HUES6 (cell line): Measurements from ENCODE around the gene TET3.
A peak's percentile ranks its signal among the peaks of the same experiment; 100 is the strongest.

ENCODE experiments used
- H3K27ac ChIP-seq: 2 replicates; pipeline ENCODE4 v1.7.0; 2013; ENCODE audit warnings: low read depth, mild to moderate bottlenecking, low read length, inconsistent platforms
- H3K27me3 ChIP-seq: 2 replicates; pipeline ENCODE4 v1.6.1; 2013; ENCODE audit warnings: low read length; ENCODE audit not compliant: control insufficient read depth, insufficient read depth
- H3K36me3 ChIP-seq: 2 replicates; pipeline ENCODE4 v1.6.1; 2013; ENCODE audit warnings: low read length; ENCODE audit not compliant: control insufficient read depth, insufficient read depth
- H3K4me1 ChIP-seq: 2 replicates; pipeline ENCODE4 v1.6.1; 2013; ENCODE audit warnings: low read length; ENCODE audit not compliant: control insufficient read depth, insufficient read depth
- H3K4me3 ChIP-seq: 2 replicates; pipeline ENCODE4 v1.5.1; 2013; ENCODE audit warnings: low read depth, low read length
- H3K9ac ChIP-seq: one replicate; pipeline ENCODE4 v1.6.1; 2013; ENCODE audit warnings: mild to moderate bottlenecking, low read length
- H3K9me3 ChIP-seq: 2 replicates; pipeline ENCODE4 v1.6.1; 2013; ENCODE audit warnings: low read depth, low read length; ENCODE audit not compliant: control insufficient read depth, insufficient read depth

Gene TET3

DNA sequence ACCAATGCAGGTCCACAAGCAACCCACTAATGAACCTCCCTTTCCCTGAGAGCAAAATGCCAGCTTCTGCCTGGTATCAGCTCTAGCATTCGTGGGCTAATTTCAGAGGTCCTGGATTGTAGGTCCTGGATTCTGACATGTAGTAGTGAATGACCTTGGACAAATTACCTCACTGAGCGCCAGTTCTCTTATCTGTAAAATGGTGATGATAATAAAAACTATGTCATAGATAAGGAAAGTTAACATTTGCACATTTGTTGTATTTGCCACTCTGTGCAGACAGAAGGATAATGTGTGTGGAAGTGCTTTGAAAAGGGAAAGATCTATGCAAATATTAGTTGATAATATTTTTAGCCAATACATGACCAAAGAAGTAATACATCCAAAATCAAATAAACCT, 4.1 kb upstream of the TET3 start:
- H3K4me3 ChIP-seq: peak overlapping the region; percentile 64
- H3K27me3 ChIP-seq: peaks cover 71% of the 10 kb centered on the region
- no peak overlapping the region for H3K27ac ChIP-seq
- no peaks in the 10 kb centered on the region for H3K9me3 ChIP-seq
- peaks cover 19% of the 10 kb centered on the region for H3K4me1 ChIP-seq
- no peak overlapping the region for H3K9ac ChIP-seq
- H3K36me3 ChIP-seq: no peaks in the 10 kb centered on the region

DNA sequence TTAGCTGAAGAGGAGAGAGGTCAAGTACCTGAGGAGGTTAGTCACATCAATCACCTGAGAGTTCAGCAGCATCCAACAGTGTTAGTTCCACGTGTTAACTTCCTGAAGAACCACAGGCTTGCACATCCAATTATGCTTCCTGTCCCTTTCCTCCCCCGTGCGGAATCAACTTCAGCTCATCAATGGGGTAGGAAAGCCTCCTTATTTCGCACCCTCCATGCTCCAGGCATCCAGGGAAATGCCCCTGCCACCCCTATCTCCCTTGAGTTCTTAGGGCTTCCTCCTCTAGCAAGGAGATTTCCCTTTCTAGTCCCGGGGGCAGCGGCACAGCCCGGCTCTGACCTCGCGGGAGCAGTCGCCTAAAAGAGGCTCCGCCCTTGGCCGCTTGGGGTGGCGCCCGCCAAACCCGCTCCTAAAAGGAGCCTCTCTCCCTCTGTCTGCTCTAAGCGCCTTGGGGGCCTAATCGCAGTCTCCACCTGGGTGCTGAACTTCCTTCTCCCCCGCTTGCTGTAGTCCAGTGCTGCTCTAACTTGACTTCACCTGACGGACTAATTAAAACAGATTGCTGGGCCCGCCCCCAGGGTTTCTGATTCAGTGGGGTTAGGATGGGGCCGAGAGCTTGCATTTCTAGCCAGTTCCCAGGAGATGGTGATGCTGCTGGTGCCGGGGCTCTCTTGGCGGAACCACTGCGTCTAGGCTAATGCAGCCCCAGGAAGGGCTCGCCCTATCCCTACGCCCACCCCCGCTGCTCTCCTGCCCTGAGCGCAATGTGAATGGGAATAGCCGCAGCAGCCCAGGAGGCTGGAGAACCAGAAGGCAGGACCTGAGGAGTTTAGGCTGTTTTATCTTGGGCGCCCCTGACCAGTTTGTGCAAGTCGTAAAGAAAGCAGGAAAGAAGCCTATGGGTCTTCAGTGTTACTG, 3.4 kb upstream of the TET3 start:
- no peaks in the 10 kb centered on the region for H3K36me3 ChIP-seq
- H3K27me3 ChIP-seq: peaks cover 78% of the 10 kb centered on the region
- H3K27ac ChIP-seq: no peak overlapping the region
- peak overlapping the region; percentile 64 for H3K4me3 ChIP-seq
- H3K4me1 ChIP-seq: peaks cover 26% of the 10 kb centered on the region
- H3K9me3 ChIP-seq: no peaks in the 10 kb centered on the region
- peak overlapping the region; percentile 47 for H3K9ac ChIP-seq

DNA sequence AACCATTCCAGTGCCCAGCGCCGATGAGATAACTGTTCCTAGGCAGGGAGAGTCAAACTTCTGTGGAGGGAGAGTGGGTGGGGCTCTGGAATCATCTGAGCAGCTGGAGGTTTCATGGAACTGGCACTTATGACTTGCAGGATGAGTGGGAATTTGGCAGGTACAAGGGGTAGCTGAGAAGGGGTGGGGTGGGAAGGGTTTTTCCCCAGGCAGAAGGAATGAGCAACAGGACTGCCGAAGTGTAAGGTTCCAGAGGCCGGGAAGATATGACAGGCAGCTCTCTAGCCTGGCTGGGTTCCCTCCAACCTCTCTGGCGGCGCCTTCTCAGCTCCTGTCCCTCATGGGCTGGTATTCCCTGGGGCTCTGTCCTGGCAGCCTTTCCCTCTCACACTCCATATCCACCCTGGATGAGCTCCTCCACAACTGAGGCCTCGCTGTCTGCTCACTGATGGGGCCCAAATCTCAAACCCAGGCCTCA, 2.5 kb upstream of the TET3 start:
- Histone ChIP-seq H3K9ac (no peak overlapping the region), H3K36me3 (no peaks in the 10 kb centered on the region), H3K27me3 (peaks cover 82% of the 10 kb centered on the region), H3K27ac (no peak overlapping the region), H3K4me3 (peak overlapping the region; percentile 64; the same call in 1 of the 2 replicates), H3K9me3 (no peaks in the 10 kb centered on the region), H3K4me1 (peaks cover 32% of the 10 kb centered on the region)

DNA sequence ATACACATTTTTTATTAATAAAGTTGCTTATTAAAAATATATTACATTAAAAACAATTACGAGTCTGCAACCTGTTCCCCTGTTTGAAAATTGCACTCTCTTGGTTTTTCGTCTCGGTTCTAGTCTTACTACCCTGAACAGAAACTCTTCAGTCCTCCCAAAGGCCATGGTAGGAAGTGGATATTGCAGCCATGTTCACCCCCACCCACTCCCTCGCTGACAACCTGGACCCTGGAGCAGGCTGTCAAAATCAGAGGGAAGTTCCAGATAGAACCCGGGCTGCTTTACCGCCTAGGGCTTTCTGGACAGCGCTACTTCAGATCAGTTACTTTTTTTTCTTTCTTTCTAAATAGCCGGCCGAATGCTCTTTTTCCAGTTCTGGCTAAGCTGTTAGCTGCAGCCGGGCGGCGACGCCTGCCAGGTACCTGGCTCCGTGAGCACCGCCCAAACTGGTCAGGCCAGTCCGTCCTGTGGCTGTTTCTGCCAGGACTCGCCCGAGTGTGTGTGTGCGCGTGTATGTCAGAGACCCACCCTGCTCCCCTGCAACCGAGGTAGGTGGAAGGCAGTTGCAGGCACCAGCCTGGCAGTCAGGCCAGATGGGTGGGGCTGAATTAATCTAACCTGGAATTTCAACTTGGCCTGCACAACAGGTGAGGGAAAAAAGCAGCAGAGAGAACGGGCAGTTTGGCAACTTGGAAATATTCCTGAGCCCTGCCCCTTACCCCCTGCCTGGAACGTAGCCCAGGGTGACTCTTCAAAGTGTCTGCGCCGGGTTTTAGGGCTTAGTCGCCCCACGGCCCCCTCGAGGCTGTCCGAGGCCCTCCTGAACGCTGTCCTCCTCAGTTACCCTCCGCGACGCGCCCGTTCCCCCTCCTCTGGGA, 1.1 kb upstream of the TET3 start:
- Histone ChIP-seq H3K9ac (peak overlapping the region; percentile 76), H3K36me3 (no peaks in the 10 kb centered on the region), H3K27me3 (peaks cover 76% of the 10 kb centered on the region), H3K27ac (no peak overlapping the region), H3K4me1 (peaks cover 45% of the 10 kb centered on the region), H3K4me3 (peak overlapping the region; percentile 69), H3K9me3 (no peaks in the 10 kb centered on the region)

DNA sequence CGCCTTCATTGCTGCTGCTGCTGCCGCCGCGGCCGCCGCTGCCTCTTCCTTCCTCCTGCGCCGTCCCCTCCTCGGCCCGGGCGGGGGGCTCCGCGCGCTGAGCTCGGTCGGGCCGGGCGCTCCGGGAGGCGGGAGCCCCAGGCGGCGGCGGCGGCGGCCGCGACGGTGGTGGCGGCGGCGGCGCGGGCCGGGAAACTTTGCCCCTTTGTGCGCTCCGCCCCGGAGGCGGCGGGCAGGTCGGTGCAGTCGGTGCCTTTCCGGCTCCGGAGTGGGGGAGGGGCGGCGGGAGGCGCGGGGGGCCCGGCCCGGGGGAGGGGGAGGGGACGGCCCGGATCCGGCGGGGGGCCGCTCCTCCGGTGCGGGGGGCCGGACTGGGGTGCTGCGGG, 205 bp downstream of the TET3 start:
- no peak overlapping the region for H3K9ac ChIP-seq
- H3K36me3 ChIP-seq: no peaks in the 10 kb centered on the region; the same call in 1 of the 2 replicates
- H3K9me3 ChIP-seq: no peaks in the 10 kb centered on the region
- peaks cover 63% of the 10 kb centered on the region for H3K27me3 ChIP-seq
- H3K27ac ChIP-seq: no peak overlapping the region
- H3K4me3 ChIP-seq: peak overlapping the region; percentile 35; the same call in 1 of the 2 replicates
- peaks cover 44% of the 10 kb centered on the region for H3K4me1 ChIP-seq

DNA sequence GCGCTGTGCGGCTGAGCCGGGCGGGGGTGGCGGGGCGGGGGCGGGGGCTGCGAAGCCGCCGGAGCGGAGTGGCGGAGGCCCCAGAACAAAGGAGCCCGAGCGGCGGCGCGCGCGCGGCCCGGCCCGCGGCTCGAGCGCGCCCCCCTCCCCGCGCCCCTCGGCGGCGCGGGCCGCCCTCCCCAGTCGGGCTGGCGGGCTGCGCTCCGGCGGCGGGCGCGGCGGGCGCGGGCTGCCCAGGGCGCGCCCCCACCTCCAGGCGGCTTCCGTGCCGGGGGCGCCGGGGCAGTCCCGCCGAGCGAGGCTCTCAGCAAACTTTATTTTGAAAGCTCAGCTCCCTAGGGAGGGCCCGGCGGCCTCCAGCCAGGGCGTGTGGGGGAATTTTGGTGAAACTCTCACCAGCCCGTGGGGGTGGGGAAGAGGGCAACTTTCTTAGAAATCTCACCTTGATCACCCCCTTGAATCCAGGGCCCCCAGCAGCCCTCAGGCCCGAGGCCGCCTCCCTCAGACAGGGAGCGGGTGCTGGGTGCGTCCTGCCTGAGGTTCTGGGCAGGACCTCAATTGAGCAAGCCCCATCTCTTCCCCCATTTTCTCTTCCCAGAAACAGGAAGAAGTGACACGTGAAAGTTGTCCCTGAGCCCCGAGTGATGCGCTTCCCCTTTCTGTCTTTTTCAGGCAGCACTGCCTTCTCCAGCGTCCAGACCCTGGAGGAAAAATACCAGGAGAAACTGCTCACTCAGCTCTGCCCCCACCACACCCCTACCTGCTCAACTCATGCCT, 786 bp downstream of the TET3 start:
- peaks cover 44% of the 10 kb centered on the region for H3K4me1 ChIP-seq
- H3K4me3 ChIP-seq: peak overlapping the region; percentile 64

DNA sequence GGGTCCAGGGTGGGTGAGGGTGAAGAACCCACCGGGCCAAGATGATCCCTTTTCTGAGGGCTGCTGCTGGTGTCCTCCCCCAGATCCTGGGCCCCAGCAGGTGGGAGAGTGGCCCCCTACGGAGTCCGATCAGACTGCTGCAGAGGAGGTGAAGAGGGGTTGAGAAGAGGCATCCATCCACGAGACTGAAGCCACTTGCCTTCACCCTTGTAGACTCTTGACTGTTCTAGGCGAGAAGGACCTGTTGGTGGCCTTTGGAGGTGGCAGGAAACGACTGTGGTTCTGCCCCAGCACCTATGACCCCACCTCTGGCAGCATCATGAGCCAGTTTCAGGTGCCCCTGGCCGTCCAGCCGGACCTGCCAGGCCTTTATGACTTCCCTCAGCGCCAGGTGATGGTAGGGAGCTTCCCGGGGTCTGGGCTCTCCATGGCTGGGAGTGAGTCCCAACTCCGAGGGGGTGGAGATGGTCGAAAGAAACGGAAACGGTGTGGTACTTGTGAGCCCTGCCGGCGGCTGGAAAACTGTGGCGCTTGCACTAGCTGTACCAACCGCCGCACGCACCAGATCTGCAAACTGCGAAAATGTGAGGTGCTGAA, 1.5 kb downstream of the TET3 start:
- Histone ChIP-seq H3K4me3 (peak overlapping the region; percentile 64), H3K9me3 (no peaks in the 10 kb centered on the region), H3K36me3 (no peaks in the 10 kb centered on the region; the same call in 1 of the 2 replicates), H3K27ac (no peak overlapping the region), H3K27me3 (peaks cover 50% of the 10 kb centered on the region), H3K9ac (peak overlapping the region; percentile 75), H3K4me1 (peaks cover 44% of the 10 kb centered on the region)

More for the DNA sequence above, 786 bp downstream of the TET3 start:
- Histone ChIP-seq H3K9ac (peak overlapping the region; percentile 75), H3K27me3 (peaks cover 57% of the 10 kb centered on the region), H3K27ac (no peak overlapping the region; the same call in 1 of the 2 replicates), H3K36me3 (no peaks in the 10 kb centered on the region; the same call in 1 of the 2 replicates), H3K9me3 (no peaks in the 10 kb centered on the region)

DNA sequence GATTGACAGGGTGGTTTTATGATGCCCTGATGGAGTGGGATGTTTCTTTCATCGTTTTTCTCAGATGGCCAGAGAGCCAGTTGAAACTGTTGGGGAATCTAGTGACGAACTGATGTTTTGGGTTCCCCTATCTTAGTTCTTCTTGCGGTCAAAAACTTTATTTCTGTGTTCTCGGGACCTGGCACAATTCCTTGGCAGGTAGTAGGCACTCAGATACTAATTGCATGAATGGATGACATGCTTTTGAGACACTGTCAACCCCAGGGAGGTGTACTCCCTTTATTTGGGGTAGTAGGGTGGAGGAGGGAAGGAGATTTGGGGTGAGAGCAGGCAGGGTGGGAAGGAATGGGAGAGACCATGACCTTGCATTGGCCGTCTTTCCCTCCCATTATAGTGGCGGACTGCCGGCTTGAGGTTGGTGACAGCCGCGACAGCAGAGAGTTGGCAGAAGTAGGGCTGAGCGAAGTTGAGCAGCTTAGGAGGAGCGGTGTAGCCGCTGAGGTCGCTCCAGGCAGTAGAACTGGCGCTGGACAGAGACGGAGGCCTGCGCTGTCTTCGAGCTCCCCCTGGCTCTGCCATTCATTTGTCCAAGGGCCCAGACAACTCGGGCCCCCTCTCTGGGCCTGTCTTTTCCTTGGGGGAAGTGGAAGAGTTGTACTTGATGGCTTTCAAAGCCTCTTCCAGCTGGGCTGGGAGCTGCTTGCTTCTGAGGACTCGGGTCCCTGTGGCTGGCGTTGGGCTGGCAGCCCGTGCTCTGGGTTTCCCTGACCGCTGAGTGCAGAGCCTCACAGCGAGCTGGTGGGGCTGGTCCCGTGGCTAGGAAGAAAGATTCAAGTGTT, 2.6 kb downstream of the TET3 start:
- Histone ChIP-seq H3K9ac (no peak overlapping the region), H3K9me3 (no peaks in the 10 kb centered on the region), H3K4me3 (no peak overlapping the region), H3K36me3 (peaks cover 3% of the 10 kb centered on the region; the same call in 1 of the 2 replicates), H3K27ac (no peak overlapping the region), H3K4me1 (peaks cover 38% of the 10 kb centered on the region), H3K27me3 (peaks cover 39% of the 10 kb centered on the region)

DNA sequence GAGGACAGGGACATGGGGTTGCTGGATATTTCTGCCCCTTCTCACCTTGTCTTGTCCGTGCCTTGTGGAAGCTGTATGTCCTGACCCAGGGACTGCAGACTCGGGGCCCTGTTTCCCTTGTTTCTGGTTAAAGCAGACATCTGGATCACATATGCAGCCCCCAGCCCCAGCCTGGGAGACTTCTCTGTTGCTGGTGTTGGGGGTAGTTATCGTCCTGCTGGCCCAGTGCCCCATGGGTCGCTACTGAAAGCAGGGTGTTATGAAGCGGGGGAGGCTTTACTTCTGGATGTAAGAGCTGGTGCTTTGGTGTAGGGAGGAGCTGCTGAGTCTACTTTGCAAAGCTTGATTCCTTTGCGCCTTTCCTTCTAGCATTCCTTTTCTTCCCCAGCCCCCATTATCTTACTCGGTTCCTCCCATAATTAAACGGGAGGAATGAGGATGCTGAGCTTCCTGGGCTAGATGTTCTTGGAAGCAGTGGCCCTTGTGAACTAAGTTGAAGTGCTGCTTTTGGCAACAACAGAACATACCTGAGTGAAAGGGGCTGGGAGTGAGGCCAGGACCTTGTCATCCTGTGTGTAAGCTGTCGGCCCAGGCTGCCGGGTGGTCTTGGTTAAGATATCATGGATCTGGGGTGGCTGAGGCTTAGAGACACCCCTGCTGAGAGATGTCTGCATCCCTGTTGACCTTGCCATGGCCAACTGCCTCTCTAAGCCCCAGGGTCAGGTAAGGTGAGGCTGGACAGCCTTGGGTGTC, 3.4 kb downstream of the TET3 start:
- no peak overlapping the region for H3K27ac ChIP-seq
- peaks cover 38% of the 10 kb centered on the region for H3K4me1 ChIP-seq
- no peak overlapping the region for H3K4me3 ChIP-seq
- peaks cover 3% of the 10 kb centered on the region; the same call in 1 of the 2 replicates for H3K36me3 ChIP-seq
- H3K9ac ChIP-seq: no peak overlapping the region
- no peaks in the 10 kb centered on the region for H3K9me3 ChIP-seq
- H3K27me3 ChIP-seq: peaks cover 31% of the 10 kb centered on the region
